IMR-90 (cell line): Measurements from ENCODE around the gene ZBTB39. TPM values are rescaled to one million over a fixed set of nuclear protein-coding genes. Genes with fewer than 3 reads are reported as not detected.
A peak's percentile ranks its signal among the peaks of the same experiment; 100 is the strongest.

Experiments used
- ATAC-seq: fragments of 200-7000 bp; cut with Tn5 transposase; 2 replicates; pipeline ENCODE4 v1.9.1; 2020; ENCODE audit warnings: low read depth, mild to moderate bottlenecking, moderate library complexity
- BruUV-seq: library from RNA; stranded (reverse); fragments of 400-500 nt; replicated peaks from 2 replicates; lab custom pipeline; 2021; lab: Mats Ljungman, UMichigan
- CTCF ChIA-PET: fragments of 300-600 bp; formaldehyde crosslinking; extraction: SDS; loops from one replicate; lab custom pipeline; 2021; ENCODE audit warnings: antibody characterized with exemption; lab: Yijun Ruan, JAX
- POLR2A ChIA-PET: fragments of 300-600 bp; sonication (Branson Sonifier 250); formaldehyde crosslinking; loops from one replicate; lab custom pipeline; 2022; ENCODE audit warnings: antibody characterized with exemption; ENCODE audit not compliant: unreplicated experiment; lab: Charles Lee
- DNase-seq: peaks from one replicate; pipeline ENCODE4 v3.0.0; 2013
- H2AFZ ChIP-seq: replicated peaks from 2 replicates; pipeline ENCODE3; 2013; ENCODE audit warnings: low read length, mild to moderate bottlenecking; ENCODE audit not compliant: poor library complexity
- H2AK5ac ChIP-seq: 2 replicates; pipeline ENCODE4 v1.6.1; 2013; ENCODE audit warnings: low read depth, low read length, inconsistent platforms
- H2AK9ac ChIP-seq: replicated peaks from 2 replicates; pipeline ENCODE3; 2013; ENCODE audit warnings: mild to moderate bottlenecking, low read depth, low read length, moderate library complexity; ENCODE audit not compliant: poor library complexity
- H2BK120ac ChIP-seq: 2 replicates; pipeline ENCODE4 v1.6.1; 2013; ENCODE audit warnings: low read depth, low read length, inconsistent platforms
- H2BK15ac ChIP-seq: 3 replicates; pipeline ENCODE4 v1.6.1; 2013; ENCODE audit warnings: low read depth, low read length, inconsistent platforms
- H2BK20ac ChIP-seq: 2 replicates; pipeline ENCODE4 v1.6.1; 2013; ENCODE audit warnings: low read depth, mild to moderate bottlenecking, inconsistent platforms, low read length, moderate library complexity
- H2BK5ac ChIP-seq: 2 replicates; pipeline ENCODE4 v1.6.1; 2013; ENCODE audit warnings: mild to moderate bottlenecking, low read depth, low read length, inconsistent platforms; ENCODE audit not compliant: poor library complexity, severe bottlenecking
- H3K14ac ChIP-seq: replicated peaks from 2 replicates; pipeline ENCODE4 v1.6.1; 2013; ENCODE audit warnings: low read depth, low read length, inconsistent platforms
- H3K18ac ChIP-seq: 2 replicates; pipeline ENCODE4 v1.6.1; 2013; ENCODE audit warnings: low read depth, low read length, control low read depth
- H3K23ac ChIP-seq: 2 replicates; pipeline ENCODE4 v1.6.1; 2013; ENCODE audit warnings: low read depth, low read length, inconsistent platforms
- H3K27ac ChIP-seq: 2 replicates; pipeline ENCODE4 v1.5.1; 2013; ENCODE audit warnings: mild to moderate bottlenecking, control low read depth, low read length; ENCODE audit not compliant: insufficient read depth
- H3K27me3 ChIP-seq: 2 replicates; pipeline ENCODE4 v1.6.1; 2013; ENCODE audit warnings: low read length; ENCODE audit not compliant: control insufficient read depth, insufficient read depth
- H3K36me3 ChIP-seq: 2 replicates; pipeline ENCODE4 v1.6.1; 2013; ENCODE audit warnings: low read length, mixed read lengths; ENCODE audit not compliant: control insufficient read depth, insufficient read depth
- H3K4ac ChIP-seq: 2 replicates; pipeline ENCODE4 v1.6.1; 2013; ENCODE audit warnings: low read depth, low read length, inconsistent platforms
- H3K4me1 ChIP-seq: 2 replicates; pipeline ENCODE4 v1.6.1; 2013; ENCODE audit warnings: low read length, mixed read lengths; ENCODE audit not compliant: control insufficient read depth, insufficient read depth
- H3K4me2 ChIP-seq: 2 replicates; pipeline ENCODE4 v1.6.1; 2013; ENCODE audit warnings: low read depth, mild to moderate bottlenecking, control low read depth, low read length, moderate library complexity
- H3K4me3 ChIP-seq: 2 replicates; pipeline ENCODE4 v1.5.1; 2013; ENCODE audit warnings: low read depth, mild to moderate bottlenecking, control low read depth, low read length, moderate library complexity; ENCODE audit not compliant: insufficient read depth
- H3K56ac ChIP-seq: 2 replicates; pipeline ENCODE4 v1.6.1; 2013; ENCODE audit warnings: low read length, inconsistent platforms; ENCODE audit not compliant: insufficient read depth; ENCODE audit errors: extremely low read depth
- H3K79me1 ChIP-seq, 2 experiments: 2 replicates each; pipeline ENCODE4 v1.6.1; 2013; ENCODE audit warnings: low read length in 2 of 2, inconsistent platforms in 1 of 2, low read depth in 1 of 2
- H3K9ac ChIP-seq: 2 replicates; pipeline ENCODE4 v1.6.1; 2013; ENCODE audit warnings: low read depth, low read length, control low read depth
- H3K9me1 ChIP-seq: 2 replicates; pipeline ENCODE4 v1.6.1; 2013; ENCODE audit warnings: low read length, inconsistent platforms; ENCODE audit not compliant: insufficient read depth
- H3K9me3 ChIP-seq: 2 replicates; pipeline ENCODE4 v1.6.1; 2013; ENCODE audit warnings: low read length; ENCODE audit not compliant: control insufficient read depth, insufficient read depth
- H4K20me1 ChIP-seq: 2 replicates; pipeline ENCODE4 v1.6.1; 2013; ENCODE audit warnings: low read length, inconsistent platforms; ENCODE audit not compliant: insufficient read depth
- H4K5ac ChIP-seq: 2 replicates; pipeline ENCODE4 v1.6.1; 2013; ENCODE audit warnings: mild to moderate bottlenecking, low read depth, low read length, control low read depth
- H4K8ac ChIP-seq, 2 experiments: 2 replicates each; pipeline ENCODE4 v1.6.1; 2013; ENCODE audit warnings: low read depth in 2 of 2, low read length in 2 of 2, control low read depth in 1 of 2, inconsistent platforms in 1 of 2
- H4K91ac ChIP-seq: 2 replicates; pipeline ENCODE4 v1.6.1; 2013; ENCODE audit warnings: low read depth, low read length, inconsistent platforms; ENCODE audit not compliant: insufficient read depth
- BHLHE40 ChIP-seq: fragments of 150-350 bp; IDR thresholded peaks from 2 replicates; pipeline ENCODE4 v1.6.1; 2016; ENCODE audit warnings: mild to moderate bottlenecking, low read depth, low read length
- CEBPB ChIP-seq: IDR thresholded peaks from 2 replicates; pipeline ENCODE4 v1.6.1; 2012; ENCODE audit warnings: low read depth, low read length, improper control_type of control experiment
- CTCF ChIP-seq: conservative IDR thresholded peaks from 2 replicates; pipeline ENCODE4 v1.5.1; 2012; ENCODE audit warnings: mild to moderate bottlenecking, low read depth, low read length, improper control_type of control experiment
- FOS ChIP-seq: fragments of 150-350 bp; IDR thresholded peaks from 2 replicates; pipeline ENCODE4 v1.6.1; 2016; ENCODE audit warnings: low read depth, low read length
- MAFK ChIP-seq: IDR thresholded peaks from 2 replicates; pipeline ENCODE4 v1.6.1; 2012; ENCODE audit warnings: low read depth, low read length, improper control_type of control experiment
- MAZ ChIP-seq: IDR thresholded peaks from 2 replicates; pipeline ENCODE4 v1.6.1; 2012; ENCODE audit warnings: low read depth, mild to moderate bottlenecking, low read length, improper control_type of control experiment, moderate library complexity, borderline replicate concordance
- NFE2L2 ChIP-seq: fragments of 150-350 bp; IDR thresholded peaks from 2 replicates; pipeline ENCODE4 v1.6.1; 2016; ENCODE audit warnings: low read depth, mild to moderate bottlenecking, low read length
- POLR2A ChIP-seq: IDR thresholded peaks from 2 replicates; pipeline ENCODE4 v1.6.1; 2012; ENCODE audit warnings: mild to moderate bottlenecking, low read depth, low read length
- RAD21 ChIP-seq: IDR thresholded peaks from 2 replicates; pipeline ENCODE4 v1.6.1; 2012; ENCODE audit warnings: low read length, improper control_type of control experiment
- RCOR1 ChIP-seq: IDR thresholded peaks from 2 replicates; pipeline ENCODE4 v1.6.1; 2012; ENCODE audit warnings: mild to moderate bottlenecking, low read length, improper control_type of control experiment; ENCODE audit not compliant: insufficient replicate concordance
- RFX5 ChIP-seq: IDR thresholded peaks from 2 replicates; pipeline ENCODE4 v1.8.0; 2012; ENCODE audit warnings: low read depth, mild to moderate bottlenecking, low read length, moderate library complexity
- SMC3 ChIP-seq: fragments of 150-350 bp; IDR thresholded peaks from 2 replicates; pipeline ENCODE4 v1.6.1; 2016; ENCODE audit warnings: low read depth, mild to moderate bottlenecking, antibody characterized with exemption, low read length, moderate library complexity
- WGBS, 2 experiments: methylation state at CpG; one replicate each; pipeline versions ENCODE4 v1.1.5 to v1.1.7; 2013; ENCODE audit warnings: missing lambda C conversion rate in 2 of 2; ENCODE audit not compliant: insufficient read length in 1 of 2; ENCODE audit errors: extremely low coverage in 2 of 2; 5-methylcytosine and 5-hydroxymethylcytosine counted together
- dilution Hi-C: fragments of 300-500 bp; cut with HindIII; formaldehyde crosslinking; loops from one replicate; pipeline ENCODE4 v1.14.3; 2018; ENCODE audit warnings: low sequenced_read_pairs; ENCODE audit not compliant: unreplicated experiment
- in situ Hi-C: fragments of 300-500 bp; cut with MboI; formaldehyde crosslinking; loops from 3 replicates; pipeline ENCODE4 v1.14.3; 2019; ENCODE audit warnings: low sequenced_read_pairs, inconsistent platforms, mixed read lengths
- intact Hi-C: fragments of 100-400 bp; cut with micrococcal nuclease; formaldehyde crosslinking; loops from 2 replicates; pipeline ENCODE4 v1.10.0; 2022
- polyA plus RNA-seq, 3 experiments: library from polyadenylated mRNA; depleted of rRNA; stranded (reverse); fragments of >200 nt; gene quantifications; 2 replicates each; pipeline ENCODE4 v1.2.3, GENCODE V29; 2012; ENCODE audit warnings: low replicate concordance in 1 of 3
- total RNA-seq: library from RNA; depleted of rRNA; stranded (reverse); fragments of >200 nt; gene quantifications from 2 replicates; pipeline ENCODE4 v1.2.3, GENCODE V29; 2012
- TF ChIP-seq, protein P1 (sequence below): fragments of 150-350 bp; IDR thresholded peaks from 2 replicates; pipeline ENCODE4 v1.6.1; 2016; ENCODE audit warnings: low read depth, mild to moderate bottlenecking, low read length, moderate library complexity, borderline replicate concordance

ZBTB39 gene
- total and polyA plus RNA-seq, 2 of the 4 experiments (the other 2 are of a cell fraction), result 4.0 to 5.2 TPM

DNA sequence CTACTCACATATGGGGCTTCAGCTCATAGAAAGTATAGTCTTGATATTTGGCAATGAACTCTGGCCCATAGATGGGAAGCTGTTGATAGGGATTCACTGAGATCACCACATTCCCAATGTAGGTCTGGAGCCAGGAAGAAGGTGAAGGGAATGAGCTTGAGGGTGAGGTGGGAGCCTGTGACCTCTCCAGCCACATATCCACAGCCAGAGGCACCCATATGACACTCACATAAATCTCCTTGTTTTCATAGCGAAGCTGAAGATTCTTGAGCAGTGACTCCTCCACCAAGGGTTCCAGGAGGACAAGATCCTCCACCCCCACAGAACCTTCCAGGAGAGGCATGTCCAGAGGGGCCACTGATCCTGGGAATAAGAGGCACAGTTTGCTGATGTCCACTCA lies 41.6 kb upstream of the ZBTB39 start (continued):
- no peak for TF ChIP-seq FOS
- no peak for TF ChIP-seq RCOR1
- no peak for TF ChIP-seq NFE2L2

- no peak overlapping the region for H3K56ac ChIP-seq
- intact Hi-C loops, result no loop called here
- H3K14ac ChIP-seq, result peak overlapping the region; percentile 50; the same call in 1 of the 2 replicates
- in situ Hi-C loops, result no loop called here
- H2BK120ac ChIP-seq, result no peak overlapping the region
- CTCF ChIA-PET, result no interaction called here
- H3K4me3 ChIP-seq, result no peak overlapping the region
- no peak overlapping the region for H2BK15ac ChIP-seq
- peaks cover 3% of the 10 kb centered on the region; the same call in 1 of the 2 replicates for H3K4me1 ChIP-seq
- peaks cover 10% of the 10 kb centered on the region; the same call in 1 of the 2 replicates for H4K20me1 ChIP-seq
- no peak overlapping the region for H4K8ac ChIP-seq
- ATAC-seq (no peak), DNase-seq (no peak)
- no peak overlapping the region for H2AK9ac ChIP-seq
- POLR2A ChIA-PET, result no interaction called here
- H2BK20ac ChIP-seq, result 0 out of 2 replicates have a peak overlapping the region, but pooled peaks have one; percentile 4
- H4K5ac ChIP-seq, result no peak overlapping the region
- no peak overlapping the region for H3K27ac ChIP-seq
- H4K91ac ChIP-seq, result no peak overlapping the region
- no peak overlapping the region for H2BK5ac ChIP-seq
- no peak overlapping the region for H3K9ac ChIP-seq
- H3K23ac ChIP-seq, result peak overlapping the region; percentile 48; the same call in 1 of the 2 replicates
- H2AFZ ChIP-seq, result no peak overlapping the region
- dilution Hi-C loops, result no loop called here
- H3K79me1 ChIP-seq, result no peaks in the 10 kb centered on the region
- H3K9me3 ChIP-seq, result no peaks in the 10 kb centered on the region
- no peak overlapping the region for H3K4me2 ChIP-seq
- no peak overlapping the region for H3K4ac ChIP-seq
- H2AK5ac ChIP-seq, result peak overlapping the region; percentile 27; the same call in 1 of the 2 replicates
- no peaks in the 10 kb centered on the region; the same call in 1 of the 2 replicates for H3K9me1 ChIP-seq
- no peak overlapping the region for H3K18ac ChIP-seq
- BruUV-seq, result no TSS peak
- H3K27me3 ChIP-seq, result peaks cover 30% of the 10 kb centered on the region
- H3K36me3 ChIP-seq, result no peaks in the 10 kb centered on the region
- no CpG with 5 or more reads among the region's 10 CpGs for whole genome bisulfite sequencing, 2 experiments
- TF ChIP-seq CTCF (no peak), RCOR1 (no peak), BHLHE40 (no peak), POLR2A (no peak), FOS (no peak), SMC3 (no peak), RFX5 (no peak), RAD21 (no peak), MAZ (no peak), CEBPB (no peak), MAFK (no peak)
- TF ChIP-seq, protein P1, sequence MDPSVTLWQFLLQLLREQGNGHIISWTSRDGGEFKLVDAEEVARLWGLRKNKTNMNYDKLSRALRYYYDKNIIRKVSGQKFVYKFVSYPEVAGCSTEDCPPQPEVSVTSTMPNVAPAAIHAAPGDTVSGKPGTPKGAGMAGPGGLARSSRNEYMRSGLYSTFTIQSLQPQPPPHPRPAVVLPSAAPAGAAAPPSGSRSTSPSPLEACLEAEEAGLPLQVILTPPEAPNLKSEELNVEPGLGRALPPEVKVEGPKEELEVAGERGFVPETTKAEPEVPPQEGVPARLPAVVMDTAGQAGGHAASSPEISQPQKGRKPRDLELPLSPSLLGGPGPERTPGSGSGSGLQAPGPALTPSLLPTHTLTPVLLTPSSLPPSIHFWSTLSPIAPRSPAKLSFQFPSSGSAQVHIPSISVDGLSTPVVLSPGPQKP, result no peak
Observed at GRCh38 chr12:57046947-57047890, 40.9 kb upstream of the ZBTB39 start.
